BJ (cell line): ENCODE results near the gene PIGT. TPM values are rescaled to one million over a fixed set of nuclear protein-coding genes. Genes with fewer than 3 reads are reported as not detected.

Experiments
- CTCF ChIA-PET: fragments of 350-600 bp; formaldehyde crosslinking; extraction: SDS; loops from one replicate; lab custom pipeline; 2021; ENCODE audit warnings: antibody characterized with exemption, inconsistent platforms; lab: Yijun Ruan, JAX
- POLR2A ChIA-PET: fragments of 300-600 bp; sonication (Branson Sonifier 250); formaldehyde crosslinking; extraction: SDS; loops from one replicate; lab custom pipeline; 2021; ENCODE audit warnings: antibody characterized with exemption; lab: Charles Lee
- DNase-seq: peaks from one replicate; pipeline ENCODE4 v3.0.0-alpha.2; 2011; ENCODE audit warnings: low read depth
- H3K27me3 ChIP-seq: 2 replicates; pipeline ENCODE4 v1.6.0; 2011; ENCODE audit warnings: low read length; ENCODE audit not compliant: control insufficient read depth, insufficient read depth
- H3K36me3 ChIP-seq: 2 replicates; pipeline ENCODE4 v1.5.1; 2011; ENCODE audit warnings: low read length; ENCODE audit not compliant: control insufficient read depth, insufficient read depth
- H3K4me3 ChIP-seq: 2 replicates; pipeline ENCODE4 v1.5.1; 2011; ENCODE audit warnings: low read depth, mild to moderate bottlenecking, control low read depth, low read length
- polyA plus RNA-seq: library from polyadenylated mRNA; depleted of rRNA; stranded (reverse); fragments of >200 nt; gene quantifications from 2 replicates; pipeline ENCODE4 v1.2.3, GENCODE V29; 2011
- TF ChIP-seq, protein P1 (sequence below): IDR thresholded peaks from 2 replicates; pipeline ENCODE4 v1.5.1; 2011; ENCODE audit warnings: low read depth, mild to moderate bottlenecking, control low read depth, inconsistent platforms, low read length, moderate library complexity; ENCODE audit not compliant: insufficient read depth

PIGT gene
- polyA plus RNA-seq, 1 experiment, result 236 TPM

DNA sequence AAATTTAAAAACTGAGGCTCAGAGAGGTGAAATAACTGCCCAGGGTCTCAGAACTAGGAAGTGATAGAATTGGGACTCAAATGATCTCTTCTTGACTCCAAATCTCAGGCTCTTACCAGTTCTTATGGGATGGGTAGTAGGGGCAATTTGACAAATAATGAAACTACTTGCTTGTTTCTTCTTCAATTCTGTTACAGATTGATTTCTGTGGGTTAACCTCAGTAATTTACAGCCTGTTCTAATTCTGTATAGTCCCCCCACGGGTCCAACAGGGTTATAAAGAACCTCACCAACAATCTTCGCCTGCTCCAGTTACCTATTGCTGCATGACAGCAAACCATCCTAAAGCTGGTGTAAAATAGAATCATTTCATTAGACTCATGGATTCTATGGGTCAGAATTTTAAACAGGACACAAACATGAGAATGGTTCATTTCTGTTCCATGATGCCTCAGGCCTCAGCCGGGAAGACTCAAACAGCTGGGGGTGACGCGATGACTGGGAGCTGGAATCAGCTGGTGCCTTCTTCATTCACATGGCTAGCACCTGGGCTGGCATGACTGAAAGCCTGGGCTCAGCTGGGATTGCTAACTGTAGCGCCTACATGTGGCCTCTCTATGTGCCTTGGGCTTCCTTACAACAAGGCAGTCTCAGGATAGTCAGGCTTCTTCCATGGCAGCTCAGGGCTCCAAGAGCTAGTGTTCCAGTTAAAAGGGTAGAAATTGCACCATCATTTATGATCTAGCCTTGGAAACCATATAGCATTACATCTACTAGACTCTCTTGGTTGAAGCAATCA is 47.0 kb downstream of the PIGT start:
- peaks cover 16% of the 10 kb centered on the region for H3K27me3 ChIP-seq
- no peak for DNase-seq
- H3K36me3 ChIP-seq, result no peaks in the 10 kb centered on the region
- ChIA-PET POLR2A (no interaction called here), CTCF (interaction anchor here (0.8 to 1.6 kb wide), 4 partner anchors 10 to 26 kb away, joined by 3 read pairs; no protein-coding TSS in a partner anchor)
- H3K4me3 ChIP-seq, result no peak overlapping the region
- TF ChIP-seq, protein P1, sequence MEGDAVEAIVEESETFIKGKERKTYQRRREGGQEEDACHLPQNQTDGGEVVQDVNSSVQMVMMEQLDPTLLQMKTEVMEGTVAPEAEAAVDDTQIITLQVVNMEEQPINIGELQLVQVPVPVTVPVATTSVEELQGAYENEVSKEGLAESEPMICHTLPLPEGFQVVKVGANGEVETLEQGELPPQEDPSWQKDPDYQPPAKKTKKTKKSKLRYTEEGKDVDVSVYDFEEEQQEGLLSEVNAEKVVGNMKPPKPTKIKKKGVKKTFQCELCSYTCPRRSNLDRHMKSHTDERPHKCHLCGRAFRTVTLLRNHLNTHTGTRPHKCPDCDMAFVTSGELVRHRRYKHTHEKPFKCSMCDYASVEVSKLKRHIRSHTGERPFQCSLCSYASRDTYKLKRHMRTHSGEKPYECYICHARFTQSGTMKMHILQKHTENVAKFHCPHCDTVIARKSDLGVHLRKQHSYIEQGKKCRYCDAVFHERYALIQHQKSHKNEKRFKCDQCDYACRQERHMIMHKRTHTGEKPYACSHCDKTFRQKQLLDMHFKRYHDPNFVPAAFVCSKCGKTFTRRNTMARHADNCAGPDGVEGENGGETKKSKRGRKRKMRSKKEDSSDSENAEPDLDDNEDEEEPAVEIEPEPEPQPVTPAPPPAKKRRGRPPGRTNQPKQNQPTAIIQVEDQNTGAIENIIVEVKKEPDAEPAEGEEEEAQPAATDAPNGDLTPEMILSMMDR, result no peak

DNA sequence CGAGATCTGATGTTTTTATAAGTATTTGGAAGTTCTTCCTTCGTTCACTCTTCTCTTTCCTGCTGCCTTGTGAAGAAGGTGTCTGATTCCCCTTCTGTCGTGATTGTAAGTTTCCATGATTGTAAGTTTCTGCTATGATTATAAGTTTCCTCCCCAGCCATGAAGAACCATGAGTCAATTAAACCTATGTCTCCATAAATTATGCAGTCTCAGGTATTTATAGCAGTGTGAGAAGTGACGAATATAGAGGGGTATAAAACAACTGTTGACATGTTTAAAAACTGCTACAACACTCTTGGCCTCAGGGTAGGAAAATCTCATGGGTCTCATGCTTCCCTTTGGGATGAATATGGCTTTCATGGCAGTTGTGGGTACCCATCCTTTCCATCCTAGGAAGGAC is 47.8 kb downstream of the PIGT start:
- no peak for DNase-seq
- Histone ChIP-seq H3K4me3 (no peak overlapping the region), H3K27me3 (peaks cover 21% of the 10 kb centered on the region), H3K36me3 (no peaks in the 10 kb centered on the region)
- ChIA-PET POLR2A (no interaction called here), CTCF (interaction anchor here (1.4 kb wide), 1 partner anchor 11 kb away, joined by 3 read pairs; no protein-coding TSS in a partner anchor)
- TF ChIP-seq, protein P1, result no peak

DNA sequence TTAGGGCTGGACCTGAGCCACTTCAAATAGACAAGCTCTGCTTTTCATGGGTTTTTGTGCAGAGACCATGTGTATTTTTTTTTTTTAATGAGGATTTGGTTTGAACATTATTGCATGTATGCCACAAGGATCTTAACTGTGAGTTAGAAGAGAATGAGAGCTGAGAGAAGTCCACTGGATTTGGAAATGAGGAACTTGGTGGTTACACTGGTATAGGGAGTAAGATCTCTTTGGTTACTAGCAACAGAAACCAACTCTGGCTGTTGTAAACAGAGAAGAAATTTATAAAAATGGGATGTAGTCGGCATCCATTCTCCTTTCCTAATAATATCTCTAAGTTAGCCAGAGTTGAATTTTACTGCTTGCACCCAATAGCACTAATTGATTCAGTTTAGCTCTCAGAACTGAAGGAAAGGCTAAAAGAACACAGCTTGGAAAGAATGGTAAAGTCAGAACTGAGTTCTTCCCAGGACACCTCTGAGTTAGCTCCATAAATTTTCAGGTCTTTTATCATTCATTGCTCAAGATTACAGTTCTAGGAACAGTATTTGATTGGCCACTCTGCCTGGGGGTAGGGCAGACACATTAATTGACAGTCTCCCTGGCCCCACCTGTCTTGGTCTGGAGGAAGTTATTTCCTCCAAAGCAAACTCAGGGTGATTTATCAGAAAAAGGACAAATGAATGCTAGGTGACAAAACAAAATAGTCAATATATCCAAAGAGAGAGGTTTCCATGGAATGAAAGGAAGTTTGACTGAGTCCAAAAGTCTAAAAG is 49.7 kb downstream of the PIGT start:
- Histone ChIP-seq H3K27me3 (peaks cover 30% of the 10 kb centered on the region), H3K4me3 (no peak overlapping the region), H3K36me3 (no peaks in the 10 kb centered on the region)
- no peak for DNase-seq
- ChIA-PET CTCF (interaction anchor here (1.1 to 1.7 kb wide), 3 partner anchors 29 to 103 kb away, joined by 3 to 4 read pairs (median 3); partner anchors contain the start of gene SYS1), POLR2A (no interaction called here)
- TF ChIP-seq, protein P1, result no peak

DNA sequence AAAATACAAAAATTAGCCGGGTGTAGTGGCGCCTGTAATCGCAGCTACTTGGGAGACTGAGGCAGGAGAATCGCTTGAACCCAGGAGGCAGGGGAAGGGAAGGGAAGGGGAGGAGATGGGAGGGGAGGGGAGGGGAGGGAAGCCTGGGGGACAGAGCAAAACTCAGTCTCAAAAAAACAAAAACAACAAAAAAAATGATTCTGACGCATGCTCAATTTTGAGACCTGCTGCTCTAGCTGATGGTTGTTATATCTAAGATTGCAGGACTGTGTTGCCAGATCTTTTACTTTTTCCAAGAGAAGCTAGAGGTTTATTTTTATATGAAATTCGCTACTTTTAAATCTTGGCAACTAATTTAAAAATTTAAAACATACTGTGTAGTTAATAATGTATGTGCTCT is 51.2 kb downstream of the PIGT start:
- Histone ChIP-seq H3K27me3 (peaks cover 31% of the 10 kb centered on the region), H3K4me3 (no peak overlapping the region), H3K36me3 (no peaks in the 10 kb centered on the region)
- TF ChIP-seq, protein P1, result no peak
- CTCF ChIA-PET, result interaction anchor here (1.0 kb wide), 1 partner anchor 17 kb away, joined by 4 read pairs; no protein-coding TSS in a partner anchor
- POLR2A ChIA-PET, result no interaction called here
- DNase-seq, result no peak

DNA sequence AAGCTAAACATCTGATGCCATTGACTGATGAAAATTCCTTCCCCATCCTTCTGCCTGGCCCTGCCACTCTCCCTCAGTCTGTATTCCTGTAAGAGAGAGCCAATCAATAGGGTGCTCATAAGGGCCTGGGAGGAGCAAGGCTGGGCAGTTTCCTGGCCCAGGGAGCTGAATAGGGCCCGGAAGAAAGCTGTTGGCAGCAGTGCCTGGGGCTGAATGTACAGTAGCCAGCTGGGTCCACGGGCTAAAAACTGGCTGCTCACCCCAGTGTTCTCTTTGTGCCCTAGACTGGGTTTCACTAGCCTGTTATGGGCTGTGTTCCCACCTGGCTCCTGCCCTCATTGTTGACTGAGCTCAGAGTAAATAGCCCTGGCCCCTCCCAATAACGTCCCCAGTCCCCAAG is 51.9 kb downstream of the PIGT start:
- peaks cover 31% of the 10 kb centered on the region for H3K27me3 ChIP-seq
- no peaks in the 10 kb centered on the region for H3K36me3 ChIP-seq
- no peak overlapping the region for H3K4me3 ChIP-seq
- TF ChIP-seq, protein P1, result no peak
- DNase-seq, result no peak
- CTCF ChIA-PET, result interaction anchor here (0.8 to 1.0 kb wide), 2 partner anchors 18 to 303 kb away, joined by 3 to 4 read pairs; no protein-coding TSS in a partner anchor
- POLR2A ChIA-PET, result no interaction called here
